ENCODE measurements around the gene PLD2. TPM values are rescaled to one million over a fixed set of nuclear protein-coding genes. Genes with fewer than 3 reads are reported as not detected.

PLD2 gene
- total and polyA plus RNA-seq, 2 donors (not counting 1 experiment from before 2014, with no cell fraction given) = 12.7 to 14.9 TPM

GRCh38 chr17:4860651-4861050 lies 53.7 kb downstream of the PLD2 start:
- Histone ChIP-seq H3K27ac (ENCODE audit: insufficient read depth, low read length) (no peak overlapping the region), H3K9me3 (ENCODE audit: control insufficient read depth, insufficient read depth, low read depth, low read length) (no peaks in the 10 kb centered on the region), H3K27me3 (ENCODE audit: control insufficient read depth, insufficient read depth, low read length) (no peaks in the 10 kb centered on the region), H3K4me3 (replicated peaks in 1 of 4; ENCODE audit: control extremely low read depth in 1 of 4, insufficient read depth in 1 of 4, low read depth in 3 of 4, low read length in 4 of 4) (no peak overlapping the region), H4K20me1 (ENCODE audit: control insufficient read depth, extremely low read depth, insufficient read depth, low read length) (no peaks in the 10 kb centered on the region), H3K4me2 (ENCODE audit: extremely low read depth, insufficient read depth, low read length) (no peak overlapping the region), H2AFZ (ENCODE audit: low read length) (no peak overlapping the region), H3K36me3 (ENCODE audit: control insufficient read depth, insufficient read depth, low read length) (no peaks in the 10 kb centered on the region), H3K9ac (ENCODE audit: insufficient read depth, low read length) (no peak overlapping the region), H3K79me2 (ENCODE audit: control insufficient read depth, insufficient read depth, low read length) (no peaks in the 10 kb centered on the region), H3K4me1 (ENCODE audit: control insufficient read depth, extremely low read depth, insufficient read depth, low read length) (no peaks in the 10 kb centered on the region)
- TF ChIP-seq, protein P1, sequence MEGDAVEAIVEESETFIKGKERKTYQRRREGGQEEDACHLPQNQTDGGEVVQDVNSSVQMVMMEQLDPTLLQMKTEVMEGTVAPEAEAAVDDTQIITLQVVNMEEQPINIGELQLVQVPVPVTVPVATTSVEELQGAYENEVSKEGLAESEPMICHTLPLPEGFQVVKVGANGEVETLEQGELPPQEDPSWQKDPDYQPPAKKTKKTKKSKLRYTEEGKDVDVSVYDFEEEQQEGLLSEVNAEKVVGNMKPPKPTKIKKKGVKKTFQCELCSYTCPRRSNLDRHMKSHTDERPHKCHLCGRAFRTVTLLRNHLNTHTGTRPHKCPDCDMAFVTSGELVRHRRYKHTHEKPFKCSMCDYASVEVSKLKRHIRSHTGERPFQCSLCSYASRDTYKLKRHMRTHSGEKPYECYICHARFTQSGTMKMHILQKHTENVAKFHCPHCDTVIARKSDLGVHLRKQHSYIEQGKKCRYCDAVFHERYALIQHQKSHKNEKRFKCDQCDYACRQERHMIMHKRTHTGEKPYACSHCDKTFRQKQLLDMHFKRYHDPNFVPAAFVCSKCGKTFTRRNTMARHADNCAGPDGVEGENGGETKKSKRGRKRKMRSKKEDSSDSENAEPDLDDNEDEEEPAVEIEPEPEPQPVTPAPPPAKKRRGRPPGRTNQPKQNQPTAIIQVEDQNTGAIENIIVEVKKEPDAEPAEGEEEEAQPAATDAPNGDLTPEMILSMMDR (conservative IDR thresholded peaks at IDR 0.05 in 1 of 2, IDR thresholded peaks at IDR 0.05 in 1 of 2; ENCODE audit: low read depth in 1 of 2, low read length in 2 of 2) = no peak
- no peak for TF ChIP-seq EZH2 (IDR thresholded peaks at IDR 0.05; ENCODE audit: low read length, missing control alignments)
- DNase-seq (ENCODE audit: low read depth in 2 of 2) = no peak

GRCh38 chr17:4861052-4861451 lies 54.1 kb downstream of the PLD2 start:
- H3K4me2 ChIP-seq (ENCODE audit: extremely low read depth, insufficient read depth, low read length) = no peak overlapping the region
- no peaks in the 10 kb centered on the region for H3K36me3 ChIP-seq (ENCODE audit: control insufficient read depth, insufficient read depth, low read length)
- H3K79me2 ChIP-seq (ENCODE audit: control insufficient read depth, insufficient read depth, low read length) = no peaks in the 10 kb centered on the region
- H3K9ac ChIP-seq (ENCODE audit: insufficient read depth, low read length) = no peak overlapping the region
- H3K4me3 ChIP-seq (replicated peaks in 1 of 4; ENCODE audit: control extremely low read depth in 1 of 4, insufficient read depth in 1 of 4, low read depth in 3 of 4, low read length in 4 of 4) = no peak overlapping the region
- TF ChIP-seq EZH2 (IDR thresholded peaks at IDR 0.05; ENCODE audit: low read length, missing control alignments) = no peak
- TF ChIP-seq, protein P1 (conservative IDR thresholded peaks at IDR 0.05 in 1 of 2, IDR thresholded peaks at IDR 0.05 in 1 of 2; ENCODE audit: low read depth in 1 of 2, low read length in 2 of 2) = no peak
- no peaks in the 10 kb centered on the region for H3K4me1 ChIP-seq (ENCODE audit: control insufficient read depth, extremely low read depth, insufficient read depth, low read length)
- no peak overlapping the region for H2AFZ ChIP-seq (ENCODE audit: low read length)
- no peaks in the 10 kb centered on the region for H3K27me3 ChIP-seq (ENCODE audit: control insufficient read depth, insufficient read depth, low read length)
- no peaks in the 10 kb centered on the region for H3K9me3 ChIP-seq (ENCODE audit: control insufficient read depth, insufficient read depth, low read depth, low read length)
- no peak overlapping the region for H3K27ac ChIP-seq (ENCODE audit: insufficient read depth, low read length)
- no peak for DNase-seq (ENCODE audit: low read depth in 2 of 2)
- H4K20me1 ChIP-seq (ENCODE audit: control insufficient read depth, extremely low read depth, insufficient read depth, low read length) = no peaks in the 10 kb centered on the region

DNA sequence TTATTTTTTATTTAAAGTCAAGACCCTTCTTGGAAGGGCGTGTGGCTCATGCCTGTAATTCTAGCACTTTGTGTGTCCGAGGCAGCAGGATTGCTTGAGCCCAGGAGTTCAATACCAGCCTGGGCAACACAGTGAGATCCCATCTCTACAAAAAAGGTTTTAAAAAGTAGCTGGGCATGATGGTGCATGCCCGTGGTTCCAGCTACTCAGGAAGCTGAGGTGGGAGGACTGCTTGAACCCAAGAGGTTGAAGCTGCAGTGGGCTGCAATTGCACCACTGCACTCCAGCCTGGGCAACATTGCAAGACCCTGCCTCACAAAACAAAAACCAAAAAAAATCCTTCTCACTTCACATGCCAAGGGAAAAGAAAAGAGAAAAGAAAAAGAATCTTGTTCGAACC lies 55.8 kb downstream of the PLD2 start:
- Histone ChIP-seq H4K20me1 (ENCODE audit: control insufficient read depth, extremely low read depth, insufficient read depth, low read length) (no peaks in the 10 kb centered on the region), H3K9ac (ENCODE audit: insufficient read depth, low read length) (no peak overlapping the region), H3K36me3 (ENCODE audit: control insufficient read depth, insufficient read depth, low read length) (no peaks in the 10 kb centered on the region), H3K9me3 (ENCODE audit: control insufficient read depth, insufficient read depth, low read depth, low read length) (no peaks in the 10 kb centered on the region), H3K79me2 (ENCODE audit: control insufficient read depth, insufficient read depth, low read length) (no peaks in the 10 kb centered on the region), H3K4me1 (ENCODE audit: control insufficient read depth, extremely low read depth, insufficient read depth, low read length) (no peaks in the 10 kb centered on the region), H2AFZ (ENCODE audit: low read length) (no peak overlapping the region), H3K27me3 (ENCODE audit: control insufficient read depth, insufficient read depth, low read length) (no peaks in the 10 kb centered on the region), H3K27ac (ENCODE audit: insufficient read depth, low read length) (no peak overlapping the region), H3K4me3 (replicated peaks in 1 of 4; ENCODE audit: control extremely low read depth in 1 of 4, insufficient read depth in 1 of 4, low read depth in 3 of 4, low read length in 4 of 4) (no peak overlapping the region), H3K4me2 (ENCODE audit: extremely low read depth, insufficient read depth, low read length) (no peak overlapping the region)
- no peak for DNase-seq (ENCODE audit: low read depth in 2 of 2)
- TF ChIP-seq, protein P1 (conservative IDR thresholded peaks at IDR 0.05 in 1 of 2, IDR thresholded peaks at IDR 0.05 in 1 of 2; ENCODE audit: low read depth in 1 of 2, low read length in 2 of 2) = no peak
- TF ChIP-seq EZH2 (IDR thresholded peaks at IDR 0.05; ENCODE audit: low read length, missing control alignments) = no peak
